ENCODE measurements around the gene MTFR1L.

MTFR1L gene

DNA sequence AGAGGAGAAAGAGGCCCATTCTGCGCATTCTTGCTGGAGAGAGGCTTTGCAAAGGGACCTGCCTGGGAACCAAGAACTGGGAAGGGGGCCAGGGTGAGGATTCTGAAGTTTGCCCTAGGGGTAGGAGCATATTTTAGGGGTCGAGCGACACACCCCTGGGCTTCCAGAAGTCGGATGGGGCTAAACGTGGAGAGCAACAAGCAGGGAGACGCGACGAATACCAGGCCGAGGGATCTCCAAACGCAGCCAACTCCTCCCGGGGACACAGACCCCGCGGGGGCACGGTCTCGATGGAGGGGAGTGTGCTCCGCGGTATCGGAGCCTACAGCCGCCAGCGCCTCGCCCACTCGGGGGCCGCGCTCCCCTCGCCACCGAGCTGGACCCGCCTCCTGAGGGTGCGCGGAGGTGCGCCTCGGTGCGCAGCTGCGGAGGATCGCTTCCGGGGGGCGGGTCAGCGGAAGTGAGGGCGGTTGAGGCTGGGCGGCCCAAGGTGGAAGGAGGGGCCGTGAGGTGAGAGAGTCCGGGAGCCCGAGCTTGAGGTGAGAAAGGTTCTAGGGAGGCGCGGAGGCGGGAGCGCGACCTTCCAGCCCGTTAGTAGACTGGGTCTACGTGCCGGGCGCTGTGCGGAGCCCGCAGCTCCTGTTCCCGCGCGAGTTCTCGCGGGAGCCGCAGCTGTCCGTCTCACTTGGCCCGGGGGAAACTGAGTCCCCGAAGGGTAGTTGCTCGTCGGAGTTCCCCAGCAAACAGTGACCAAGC lies at the start of gene MTFR1L:
Gene MTFR1L (plus strand): TSS at position 464 of the 756 bp plus-strand sequence. CDS start 3,151 bp downstream, outside the sequence.
- peak; percentile 97 for DNase-seq (ENCODE audit: low spot score)

DNA sequence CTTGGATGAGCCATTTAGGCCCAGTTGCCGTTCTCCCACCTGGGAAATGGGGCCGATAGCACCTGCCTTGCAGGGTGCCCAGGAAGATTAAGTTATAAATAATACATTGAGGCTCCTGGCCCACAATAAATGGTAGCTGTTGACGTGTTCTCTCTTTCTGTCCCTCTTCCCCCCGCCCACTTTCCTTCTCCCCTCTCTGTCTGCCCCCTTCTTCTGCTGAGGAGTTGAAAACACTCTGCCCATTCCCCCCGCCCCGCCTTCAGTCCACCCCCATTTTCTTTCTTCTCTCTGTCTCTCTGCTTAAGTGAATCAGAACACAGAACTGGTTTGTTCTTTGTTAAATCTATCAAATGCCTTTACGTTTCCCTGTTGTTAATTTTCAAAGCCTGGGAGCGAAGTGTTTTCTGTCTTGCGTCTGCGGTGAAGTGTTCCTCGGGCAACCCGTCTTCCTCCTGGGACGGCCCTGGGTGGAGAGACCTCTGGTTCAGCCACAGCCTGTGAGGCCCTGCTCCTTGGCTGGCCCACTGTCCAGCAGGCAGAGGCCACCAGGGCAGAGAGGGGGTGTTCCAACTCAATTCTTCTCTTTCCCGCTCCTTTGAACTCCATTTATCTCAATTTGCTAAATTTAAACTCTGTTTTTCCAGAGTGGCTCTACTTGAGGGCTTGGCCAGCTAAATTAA lies 49.1 kb upstream of the MTFR1L start:
- DNase-seq (ENCODE audit: low spot score) = no peak

DNA sequence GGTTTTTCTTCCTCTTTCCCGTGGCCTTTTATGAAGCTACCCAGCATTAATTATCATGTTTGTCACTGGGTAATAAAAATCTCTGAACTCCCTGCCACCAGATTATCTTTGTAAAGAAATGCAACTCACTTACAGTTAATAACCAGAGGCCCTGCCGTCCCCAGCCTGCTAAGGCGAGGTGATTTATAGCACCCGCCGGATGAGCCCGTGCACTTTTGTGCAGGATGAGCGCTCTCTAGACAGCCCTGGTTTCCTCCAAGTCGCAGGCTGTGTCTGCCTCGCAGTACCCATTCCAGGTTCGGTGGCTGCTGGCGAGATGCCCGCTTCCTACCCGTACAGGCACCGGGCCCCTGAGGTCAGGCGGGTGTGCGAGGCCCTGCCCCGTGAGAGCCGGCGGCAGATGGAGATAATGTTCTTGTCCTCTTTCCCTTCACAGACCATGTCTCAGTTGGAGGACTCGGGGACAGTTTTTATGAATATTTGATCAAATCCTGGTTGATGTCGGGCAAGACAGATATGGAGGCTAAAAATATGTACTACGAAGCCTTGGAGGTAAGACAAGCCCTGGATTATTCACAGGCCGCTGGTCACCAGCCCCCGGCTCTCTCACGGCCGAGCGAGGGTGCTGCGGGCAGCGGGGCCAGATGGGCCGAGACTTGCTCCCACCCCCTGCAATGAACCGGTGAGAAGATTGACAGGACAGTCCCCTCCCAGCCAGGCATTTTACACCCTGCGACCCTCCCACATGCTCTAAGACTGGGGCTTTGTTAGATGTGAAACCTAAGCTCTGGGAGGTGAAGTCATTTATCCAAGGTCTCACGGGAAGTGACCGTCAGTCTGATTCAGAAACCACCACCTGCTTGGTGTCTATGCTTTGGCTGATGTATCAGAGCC lies 48.3 kb upstream of the MTFR1L start:
- no peak for DNase-seq (ENCODE audit: low spot score)

DNA sequence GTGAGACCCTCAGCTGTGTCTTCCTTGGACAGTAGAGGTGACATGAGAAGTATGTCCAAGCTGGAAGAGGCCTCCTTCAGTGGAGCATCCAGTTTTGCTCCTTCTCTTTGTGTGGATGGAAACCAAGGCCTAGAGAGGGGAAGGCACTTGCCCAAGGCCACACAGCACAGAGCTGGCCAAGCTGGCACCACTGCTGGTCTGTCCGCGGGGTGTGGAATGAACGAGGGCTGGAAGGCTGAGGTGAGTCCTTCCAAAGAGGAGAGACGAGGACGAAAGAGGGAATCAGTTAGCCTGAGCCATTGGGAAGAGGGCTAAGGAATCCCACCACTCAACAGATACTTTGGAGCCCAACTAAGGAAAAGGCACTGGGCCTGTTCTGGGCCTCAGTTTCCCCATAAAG lies 47.6 kb upstream of the MTFR1L start:
- no peak for DNase-seq (ENCODE audit: low spot score)

DNA sequence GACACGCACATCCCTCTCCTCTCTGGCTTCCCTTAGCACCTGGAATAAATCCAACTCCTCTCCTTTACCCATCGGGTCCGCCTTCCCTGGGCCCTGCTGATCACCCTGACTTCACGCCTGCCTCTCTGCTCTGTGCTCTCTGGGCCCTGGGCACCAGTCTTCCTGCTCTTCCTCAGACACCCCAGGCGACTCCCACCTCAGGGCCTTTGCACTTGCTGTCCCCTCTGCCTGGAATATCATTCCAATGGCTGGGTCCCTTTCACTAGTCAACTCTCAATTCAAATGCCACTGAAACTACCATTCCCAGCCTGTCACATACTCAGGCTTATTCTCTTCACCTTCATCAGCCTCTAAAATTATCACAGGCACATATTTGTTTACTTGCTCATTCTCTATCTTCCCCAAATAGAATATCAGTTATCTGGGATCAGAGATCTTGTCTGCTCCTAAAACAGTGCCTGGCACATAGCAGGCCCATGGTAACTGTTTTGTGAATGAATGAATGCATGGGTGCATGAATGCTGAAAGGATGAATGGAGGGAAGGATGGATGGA lies 47.0 kb upstream of the MTFR1L start:
- DNase-seq (ENCODE audit: low spot score) = no peak

DNA sequence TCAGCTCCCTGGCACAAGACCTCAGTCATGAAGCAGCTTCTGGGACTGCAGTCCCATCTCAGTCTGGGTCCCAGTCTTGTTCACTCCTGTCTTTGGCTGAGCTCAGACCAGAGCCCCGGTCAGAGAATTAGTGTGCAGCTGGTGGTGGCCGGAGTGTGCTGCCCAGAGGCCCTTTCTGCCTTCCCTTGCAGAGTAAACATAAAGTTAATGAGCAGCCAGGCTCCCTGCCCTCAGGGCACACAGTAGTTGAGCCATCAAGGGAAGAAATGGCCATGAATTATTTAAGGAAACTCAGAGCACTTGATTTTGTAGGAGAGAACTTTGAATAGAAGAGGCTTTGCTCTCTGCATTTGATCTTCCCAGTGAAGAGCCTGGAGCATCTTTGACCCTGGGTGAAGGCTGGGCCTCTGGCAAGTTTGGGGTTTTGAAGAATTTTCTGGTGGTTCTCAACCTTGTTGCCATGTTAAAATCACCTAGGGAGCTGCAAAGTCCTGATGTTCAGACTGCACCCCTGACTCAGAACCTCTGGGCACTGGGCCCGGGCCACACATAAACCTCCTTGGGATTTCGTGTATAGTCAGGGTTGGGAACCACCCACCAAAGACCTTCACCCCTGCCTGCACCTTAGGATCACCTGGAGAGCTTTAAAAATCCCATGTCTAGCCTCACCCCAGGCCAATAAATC lies 46.2 kb upstream of the MTFR1L start:
- DNase-seq (ENCODE audit: low spot score) = no peak

DNA sequence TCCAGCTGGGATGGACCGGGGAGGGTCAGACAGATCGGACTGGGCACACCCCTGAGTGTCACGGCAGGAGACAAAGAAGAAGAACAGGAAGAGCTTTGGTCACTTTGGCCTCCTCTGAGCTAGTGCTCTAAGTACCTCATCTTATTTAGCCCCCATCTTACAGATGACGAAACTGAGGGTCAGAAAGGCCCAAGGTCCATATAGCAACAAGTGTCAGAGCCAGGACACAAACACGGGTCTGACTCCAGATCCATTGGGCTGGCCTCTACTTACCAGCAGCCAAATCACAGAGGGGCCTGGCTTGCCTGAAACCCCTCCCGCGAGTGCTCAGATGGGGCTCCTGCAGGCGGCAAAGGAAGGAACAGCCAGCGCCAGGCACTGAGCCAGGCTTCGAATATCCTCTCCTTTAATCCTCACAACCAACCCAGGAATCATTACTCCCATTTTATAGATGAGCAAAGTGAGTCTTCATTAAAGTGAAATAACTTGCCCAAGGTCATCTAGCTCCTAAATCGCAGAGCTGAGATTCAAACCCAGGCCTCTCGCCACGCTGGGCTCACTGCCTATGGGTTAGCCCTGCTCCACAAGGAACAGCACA lies 45.4 kb upstream of the MTFR1L start:
- no peak for DNase-seq (ENCODE audit: low spot score)

DNA sequence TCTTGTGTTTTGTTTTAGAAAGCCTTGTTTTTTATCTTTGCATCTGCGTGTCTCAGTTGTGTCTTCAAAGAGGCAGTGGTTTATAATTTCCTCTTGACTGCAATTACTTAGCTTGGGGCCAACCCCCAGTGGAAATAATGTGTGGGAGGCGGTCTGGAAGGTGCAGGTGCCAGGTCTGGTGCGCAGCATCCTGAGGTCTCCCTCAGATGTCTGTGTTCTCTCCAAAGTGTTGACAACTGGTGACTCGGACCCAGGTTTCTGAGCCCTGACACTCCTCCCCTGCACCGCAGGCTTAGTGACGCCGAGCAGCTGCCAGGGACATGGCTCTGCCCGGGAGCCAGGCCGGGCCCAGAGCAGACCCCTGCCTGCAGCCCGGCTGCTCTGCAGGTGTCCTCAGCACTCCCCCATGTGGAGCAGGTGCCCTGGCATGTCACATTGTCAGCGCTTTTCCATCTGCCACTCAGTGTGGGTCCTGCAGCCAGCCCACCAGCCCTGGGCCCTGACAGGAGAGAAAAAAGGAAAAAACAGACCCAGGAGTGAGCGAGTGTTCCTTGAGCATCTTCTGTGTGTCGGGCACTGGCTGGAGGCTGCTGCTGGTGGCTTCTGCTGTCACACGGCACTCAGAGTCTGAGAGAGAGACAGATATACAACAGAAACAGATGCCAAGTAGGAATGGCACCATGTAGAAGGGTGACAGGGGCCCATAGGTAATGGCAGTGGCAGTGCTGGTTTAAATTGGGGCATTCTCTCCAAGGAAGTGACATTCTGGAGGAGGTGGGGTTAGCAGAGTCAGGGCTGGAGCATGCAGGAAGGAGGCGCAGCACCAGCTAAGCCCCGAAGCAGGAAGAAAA lies 44.6 kb upstream of the MTFR1L start:
- DNase-seq (ENCODE audit: low spot score) = no peak

DNA sequence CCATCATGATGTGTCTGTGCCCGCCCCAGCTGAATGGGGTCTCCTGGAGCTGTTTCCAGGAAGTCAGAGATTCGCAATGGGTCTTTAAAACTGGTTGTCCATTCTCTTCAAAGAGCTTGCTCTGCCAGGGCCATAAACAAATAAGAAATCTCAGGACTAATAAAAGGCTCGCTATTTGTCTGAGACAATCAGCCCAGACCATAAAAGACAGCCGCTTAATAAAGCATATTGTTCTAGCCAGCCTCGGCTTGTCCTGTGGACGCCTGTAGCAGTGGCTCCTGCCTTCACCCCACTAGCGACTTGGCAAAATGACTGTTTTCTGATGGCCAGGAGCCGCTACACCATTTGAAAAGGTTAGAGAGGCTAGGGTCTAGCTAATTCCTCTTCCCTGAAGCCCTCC lies 40.4 kb upstream of the MTFR1L start:
- no peak for DNase-seq (ENCODE audit: low spot score)

DNA sequence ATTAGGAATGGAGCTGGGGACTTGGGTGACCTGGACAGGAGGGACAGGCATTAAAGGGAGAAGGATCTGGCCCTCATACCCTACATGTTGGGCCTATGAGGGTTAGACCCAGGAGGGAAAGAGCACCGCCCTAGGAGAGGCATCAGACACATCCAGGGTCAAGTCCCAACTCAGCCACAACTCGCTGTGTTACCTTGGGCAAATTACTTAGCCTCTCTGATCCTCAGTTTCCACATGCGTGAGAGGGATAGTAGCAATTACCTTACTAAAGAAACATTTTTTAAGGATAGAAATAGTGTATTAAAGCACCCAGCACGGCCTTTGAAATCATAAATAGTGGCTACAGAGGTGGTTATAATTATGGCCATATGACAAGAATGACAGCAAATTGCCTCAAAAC lies 39.9 kb upstream of the MTFR1L start:
- no peak for DNase-seq (ENCODE audit: low spot score)

DNA sequence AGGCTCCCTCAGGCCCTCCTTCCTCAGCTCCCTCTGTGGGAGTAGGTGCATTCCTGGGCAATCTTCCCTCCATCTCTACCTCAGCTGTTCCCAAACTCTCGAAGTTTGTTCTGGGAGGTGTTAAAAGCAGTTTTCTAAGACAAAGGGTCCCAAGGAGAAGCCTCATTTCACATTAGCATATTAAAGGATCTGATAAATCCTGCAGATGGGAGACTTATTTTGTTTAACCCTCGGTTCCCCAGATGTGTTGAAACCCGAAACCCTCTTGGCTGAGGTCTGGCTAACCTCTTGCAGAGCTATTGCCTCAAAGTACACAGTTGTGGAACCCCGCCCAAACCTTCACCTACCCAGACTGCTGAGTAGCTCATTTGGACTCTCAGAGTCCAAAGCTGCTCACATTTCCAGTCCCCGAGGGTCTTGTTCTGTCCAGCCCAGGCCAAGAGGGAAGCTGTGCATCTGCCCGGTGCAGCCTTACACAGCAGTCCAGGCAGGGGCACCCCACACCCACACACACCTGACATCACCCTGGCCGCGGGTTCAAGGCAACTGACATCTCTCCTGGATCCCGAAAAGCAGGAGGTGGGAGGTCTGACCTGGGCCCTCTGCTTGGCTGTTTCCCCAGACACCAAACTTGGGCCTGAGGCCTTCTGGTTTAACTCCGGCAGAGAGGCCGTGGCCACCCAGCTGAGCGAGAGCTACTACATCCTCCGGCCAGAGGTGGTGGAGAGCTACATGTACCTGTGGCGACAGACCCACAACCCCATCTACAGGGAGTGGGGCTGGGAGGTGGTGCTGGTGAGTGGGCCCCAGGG lies 39.2 kb upstream of the MTFR1L start:
- DNase-seq (ENCODE audit: low spot score) = no peak

DNA sequence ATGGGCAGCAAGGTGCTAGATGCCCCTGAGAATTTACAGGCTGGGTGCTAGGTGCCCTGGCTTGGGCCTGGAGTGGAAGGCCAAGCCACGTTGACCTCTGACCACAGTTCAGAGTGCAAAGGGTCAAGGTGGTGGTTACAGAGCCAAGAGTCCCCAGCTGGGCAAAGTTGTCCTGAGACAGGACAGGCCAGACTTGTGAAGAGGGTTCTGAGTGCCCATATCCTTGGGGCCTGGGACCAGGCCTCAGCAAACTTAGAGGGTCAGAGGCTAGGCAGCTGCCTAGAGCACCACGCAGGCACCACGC lies 38.7 kb upstream of the MTFR1L start:
- DNase-seq (ENCODE audit: low spot score) = no peak

DNA sequence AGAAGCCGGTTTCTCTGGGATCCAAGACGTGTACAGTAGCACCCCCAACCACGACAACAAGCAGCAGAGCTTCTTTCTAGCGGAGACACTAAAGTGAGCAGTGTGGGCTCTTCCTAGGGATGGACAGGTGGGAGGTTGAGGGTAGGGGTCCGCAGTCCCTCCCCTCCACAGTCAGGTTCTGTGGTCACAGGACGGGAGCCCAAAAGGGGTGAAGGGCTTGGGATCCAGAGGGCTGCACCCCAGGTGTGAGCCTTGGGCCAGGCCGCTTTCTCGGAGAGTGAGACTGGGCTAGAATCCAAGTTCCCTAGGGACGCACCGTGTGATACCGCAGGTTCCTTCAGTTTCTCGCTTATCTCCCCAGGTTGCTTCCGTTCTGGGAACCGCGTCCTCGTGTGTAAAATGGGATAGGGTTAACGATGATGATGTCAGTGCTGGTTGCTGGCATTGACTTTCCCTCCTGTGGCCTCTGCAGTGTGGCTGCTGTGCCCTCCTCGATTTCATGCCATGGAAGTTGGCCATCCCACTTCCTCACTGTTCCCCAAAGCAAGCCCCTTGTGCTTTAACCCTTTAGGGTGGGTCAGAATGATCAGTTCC lies 37.0 kb upstream of the MTFR1L start:
- DNase-seq (ENCODE audit: low spot score) = no peak

DNA sequence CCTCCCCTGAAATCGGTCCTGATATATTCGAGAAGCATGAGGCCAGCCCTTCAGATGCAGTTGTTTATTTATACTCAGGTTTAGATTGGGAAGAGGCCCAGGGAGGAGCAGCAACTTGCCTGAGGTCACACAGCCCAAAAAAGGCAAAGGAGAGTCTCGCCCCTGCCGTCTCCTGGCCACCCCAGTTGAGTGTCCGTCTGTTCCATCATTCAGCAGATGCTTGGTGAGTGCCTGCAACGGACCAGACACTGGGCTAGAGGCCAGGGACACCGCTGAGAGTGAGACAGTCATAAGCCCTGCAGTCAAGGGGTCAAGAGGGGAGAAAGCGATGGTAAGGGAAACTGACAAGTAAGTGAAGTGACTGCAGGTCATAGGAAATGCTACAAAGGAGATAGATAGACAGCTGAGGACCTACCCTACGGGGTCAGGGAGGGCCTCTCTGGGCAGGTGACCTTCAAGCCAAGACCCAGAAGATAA lies 35.1 kb upstream of the MTFR1L start:
- DNase-seq (ENCODE audit: low spot score) = no peak

DNA sequence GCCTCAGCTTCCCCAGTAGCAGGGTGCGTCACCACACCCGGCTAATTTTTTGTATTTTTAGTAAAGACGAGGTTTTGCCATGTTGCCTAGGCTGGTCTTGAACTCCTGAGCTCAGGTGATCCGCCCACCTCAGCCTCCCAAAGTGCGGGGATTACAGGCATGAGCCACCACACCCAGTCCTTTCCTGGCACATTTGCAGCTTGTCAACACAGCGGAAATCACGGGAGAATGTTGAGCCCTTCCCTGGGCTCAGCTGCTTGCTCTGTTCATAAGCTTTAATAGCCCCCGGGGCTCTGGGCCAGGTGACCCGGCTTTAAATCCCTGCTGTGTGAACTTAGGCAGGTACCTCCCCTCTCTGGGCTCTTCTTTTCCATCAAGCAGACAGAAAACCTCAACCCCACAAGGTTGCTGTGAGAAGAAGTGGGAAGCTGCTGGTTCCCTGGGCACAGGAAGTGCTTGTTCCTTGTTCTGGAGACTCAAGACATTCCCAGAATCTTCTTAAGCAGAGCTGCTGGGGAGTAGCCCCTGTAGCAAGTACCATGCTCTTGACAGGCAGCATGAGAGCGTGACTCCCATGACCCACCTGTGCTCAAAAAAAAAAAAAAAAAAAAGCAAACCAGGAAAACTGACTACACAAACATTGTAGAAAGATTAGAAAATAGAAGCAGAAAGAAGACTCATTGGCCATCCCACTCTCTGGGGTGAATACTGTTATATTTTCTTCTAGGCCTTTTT lies 34.3 kb upstream of the MTFR1L start:
- DNase-seq (ENCODE audit: low spot score) = no peak

DNA sequence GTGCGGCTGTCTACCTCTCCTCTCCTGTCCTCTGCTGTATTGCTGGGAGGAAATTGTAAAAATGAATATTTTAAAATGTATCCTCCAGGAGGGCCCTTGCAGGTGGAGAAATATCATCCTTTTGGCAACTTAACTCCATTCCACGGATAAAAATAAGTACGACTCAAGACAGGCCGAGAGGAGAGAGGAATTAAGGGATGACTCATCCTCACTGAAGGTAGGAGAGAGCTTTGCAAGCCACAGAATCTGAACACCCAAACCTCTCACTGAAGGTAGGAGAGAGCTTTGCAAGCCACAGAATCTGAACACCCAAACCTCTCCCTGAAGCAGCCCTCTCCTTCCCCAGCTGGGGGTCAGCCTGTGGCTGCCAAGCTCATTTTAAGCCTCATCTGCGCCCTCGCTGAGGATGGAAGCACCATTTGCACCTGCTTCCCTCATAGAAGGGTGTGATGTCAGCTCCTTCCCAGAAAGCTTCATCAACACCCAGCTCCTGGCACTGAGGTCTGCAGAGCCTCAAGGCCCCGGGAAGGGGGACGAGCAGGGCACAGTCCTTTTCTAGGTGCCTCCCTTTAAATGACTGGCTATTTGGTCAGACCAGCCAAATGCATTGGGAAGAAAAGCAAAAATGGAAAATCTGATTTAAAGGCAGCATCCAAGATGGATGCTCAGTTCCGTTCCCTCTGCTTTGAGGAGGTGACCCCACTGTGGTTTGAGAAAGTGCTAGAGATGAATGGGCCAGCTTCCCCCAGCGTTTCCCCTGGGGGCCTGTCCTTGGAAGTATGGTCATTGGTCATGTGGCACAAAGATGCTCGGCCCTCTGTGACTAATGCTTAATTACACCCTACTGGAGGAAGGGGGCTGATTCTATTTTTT lies 32.6 kb upstream of the MTFR1L start:
- DNase-seq (ENCODE audit: low spot score) = peak; percentile 33

DNA sequence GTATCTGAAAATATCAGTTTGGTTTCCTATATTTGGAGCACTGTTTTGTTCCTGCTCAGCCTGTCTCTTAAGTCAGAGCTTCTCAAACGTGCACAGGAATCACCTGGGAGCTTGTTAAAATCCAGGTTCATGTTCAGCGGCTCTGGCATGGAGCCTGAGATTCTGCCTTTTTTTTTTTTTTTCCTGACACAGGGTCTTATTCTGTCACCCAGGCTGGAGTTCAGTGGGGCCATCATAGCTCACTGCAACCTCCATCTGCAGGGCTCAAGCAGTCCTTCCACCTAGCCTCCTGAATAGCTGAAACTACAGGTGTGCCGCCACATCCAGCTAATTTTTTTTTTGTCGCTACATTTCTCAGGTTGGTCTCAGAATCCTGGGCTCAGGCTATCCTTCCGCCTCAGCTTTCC lies 32.0 kb upstream of the MTFR1L start:
- no peak for DNase-seq (ENCODE audit: low spot score)

DNA sequence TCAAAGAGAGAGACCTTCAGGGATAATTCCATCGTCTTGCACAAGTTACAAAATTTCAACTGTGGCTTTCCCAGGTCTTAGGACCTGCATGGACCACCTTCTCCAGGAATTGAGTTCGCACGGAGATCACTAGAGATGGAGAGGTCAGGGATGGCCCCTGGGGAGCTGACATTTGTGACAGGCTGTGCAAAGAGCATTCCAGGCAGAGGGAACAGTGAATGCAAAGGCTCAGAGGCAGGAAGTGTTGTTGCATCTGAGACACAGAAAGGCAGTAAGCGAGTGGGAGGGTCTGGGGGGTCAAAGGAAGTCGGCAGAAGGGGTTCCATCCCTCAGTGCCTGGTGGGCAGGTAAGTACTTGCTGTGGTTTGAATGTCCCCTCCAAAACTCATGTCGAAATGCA lies 29.3 kb upstream of the MTFR1L start:
- DNase-seq (ENCODE audit: low spot score) = no peak

Data from GM03348 (cell line).